Fibroblast of lung (primary cell): Measurements from ENCODE around the gene NPSR1. TPM values are rescaled to one million over a fixed set of nuclear protein-coding genes. Genes with fewer than 3 reads are reported as not detected.
A peak's percentile ranks its signal among the peaks of the same experiment; 100 is the strongest.

Experiments used
- DNase-seq, 2 donors: peaks; one replicate each; pipeline versions ENCODE4 v3.0.0 to v3.0.0-alpha.2; 2010; ENCODE audit warnings: low read depth in 2 of 2
- H2AFZ ChIP-seq: 2 replicates; pipeline ENCODE4 v1.5.1; 2012; ENCODE audit warnings: low read length, control low read depth, inconsistent platforms
- H3K27ac ChIP-seq: 2 replicates; pipeline ENCODE4 v1.5.1; 2011; ENCODE audit warnings: low read length, control low read depth; ENCODE audit not compliant: insufficient read depth
- H3K27me3 ChIP-seq: 2 replicates; pipeline ENCODE4 v1.5.1; 2011; ENCODE audit warnings: mild to moderate bottlenecking, low read length; ENCODE audit not compliant: control insufficient read depth, insufficient read depth
- H3K36me3 ChIP-seq: 2 replicates; pipeline ENCODE4 v1.5.1; 2011; ENCODE audit warnings: low read length; ENCODE audit not compliant: control insufficient read depth, insufficient read depth
- H3K4me1 ChIP-seq: 2 replicates; pipeline ENCODE4 v1.5.1; 2011; ENCODE audit warnings: low read length; ENCODE audit not compliant: control insufficient read depth, insufficient read depth; ENCODE audit errors: extremely low read depth
- H3K4me2 ChIP-seq: 2 replicates; pipeline ENCODE4 v1.5.1; 2011; ENCODE audit warnings: low read length, control low read depth; ENCODE audit not compliant: insufficient read depth; ENCODE audit errors: extremely low read depth
- H3K4me3 ChIP-seq, 4 experiments: fragments of 200-600 bp in 1 of 4; sonication (generic) in 1 of 4; replicated peaks in 1 of 4; 2 replicates each; pipeline ENCODE4 v1.5.1; 2011 to 2016; ENCODE audit warnings: low read length in 4 of 4, low read depth in 3 of 4, mild to moderate bottlenecking in 3 of 4, control low read depth in 2 of 4, inconsistent platforms in 1 of 4, mixed read lengths in 1 of 4; ENCODE audit not compliant: insufficient read depth in 1 of 4; ENCODE audit errors: control extremely low read depth in 1 of 4
- H3K79me2 ChIP-seq: 2 replicates; pipeline ENCODE4 v1.5.1; 2012; ENCODE audit warnings: mild to moderate bottlenecking, low read length, inconsistent platforms; ENCODE audit not compliant: control insufficient read depth, insufficient read depth
- H3K9ac ChIP-seq: 2 replicates; pipeline ENCODE4 v1.5.1; 2011; ENCODE audit warnings: mild to moderate bottlenecking, low read length, control low read depth; ENCODE audit not compliant: insufficient read depth
- H3K9me3 ChIP-seq: 2 replicates; pipeline ENCODE4 v1.5.1; 2012; ENCODE audit warnings: low read depth, low read length; ENCODE audit not compliant: control insufficient read depth, insufficient read depth
- H4K20me1 ChIP-seq: 2 replicates; pipeline ENCODE4 v1.5.1; 2011; ENCODE audit warnings: low read length; ENCODE audit not compliant: control insufficient read depth, insufficient read depth; ENCODE audit errors: extremely low read depth
- EZH2 ChIP-seq: IDR thresholded peaks from 2 replicates; pipeline ENCODE4 v1.5.1; 2012; ENCODE audit warnings: low read length, control low read depth, mild to moderate bottlenecking; ENCODE audit errors: missing control alignments
- polyA plus RNA-seq, 2 donors: library from polyadenylated mRNA; depleted of rRNA in 1 of 2; stranded (reverse) in 1 of 2; unstranded in 1 of 2; fragments of >200 nt; gene quantifications; 2 replicates each; pipeline ENCODE4 v1.2.1, GENCODE V29; 2011 to 2012; ENCODE audit warnings: missing spikeins in 1 of 2
- total RNA-seq: library from RNA; depleted of rRNA; stranded (reverse); fragments of >200 nt; gene quantifications from 2 replicates; pipeline ENCODE4 v1.2.1, GENCODE V29; 2014
- TF ChIP-seq, protein P1 (sequence below), 2 donors: IDR thresholded peaks in 1 of 2; conservative IDR thresholded peaks in 1 of 2; 1 replicate in 1 of 2; 2 replicates in 1 of 2; pipeline ENCODE4 v1.5.1; 2011 to 2012; ENCODE audit warnings: low read length in 2 of 2, control low read depth in 1 of 2, inconsistent platforms in 1 of 2, low read depth in 1 of 2, mild to moderate bottlenecking in 1 of 2

Gene NPSR1
- total and polyA plus RNA-seq, 2 donors (not counting 1 experiment from before 2014, with no cell fraction given): not detected

DNA sequence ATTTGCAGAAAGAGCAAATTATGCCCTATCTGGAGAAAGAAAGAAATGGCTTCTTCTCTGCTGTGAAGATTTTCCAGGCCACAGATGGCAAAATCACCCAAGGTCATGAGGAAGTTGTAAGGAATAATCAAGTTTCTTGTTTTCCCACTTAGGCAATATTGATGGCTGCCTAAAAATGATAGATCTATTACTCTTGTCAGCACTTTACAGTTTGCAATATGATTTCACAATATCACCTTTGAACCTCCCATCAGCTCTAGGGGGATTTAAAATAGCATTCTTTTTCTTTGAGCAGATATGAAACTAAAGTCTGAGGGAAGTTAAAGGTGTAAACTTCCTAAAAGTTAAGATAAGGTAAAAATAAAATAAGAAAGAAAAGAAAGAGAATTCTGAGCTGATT, 6.7 kb downstream of the NPSR1 start:
- no peaks in the 10 kb centered on the region for H3K9me3 ChIP-seq
- H3K9ac ChIP-seq: no peak overlapping the region
- no peak overlapping the region for H3K4me3 ChIP-seq
- H3K4me1 ChIP-seq: no peaks in the 10 kb centered on the region
- H3K4me2 ChIP-seq: no peak overlapping the region
- H4K20me1 ChIP-seq: no peaks in the 10 kb centered on the region
- TF ChIP-seq, protein P1, sequence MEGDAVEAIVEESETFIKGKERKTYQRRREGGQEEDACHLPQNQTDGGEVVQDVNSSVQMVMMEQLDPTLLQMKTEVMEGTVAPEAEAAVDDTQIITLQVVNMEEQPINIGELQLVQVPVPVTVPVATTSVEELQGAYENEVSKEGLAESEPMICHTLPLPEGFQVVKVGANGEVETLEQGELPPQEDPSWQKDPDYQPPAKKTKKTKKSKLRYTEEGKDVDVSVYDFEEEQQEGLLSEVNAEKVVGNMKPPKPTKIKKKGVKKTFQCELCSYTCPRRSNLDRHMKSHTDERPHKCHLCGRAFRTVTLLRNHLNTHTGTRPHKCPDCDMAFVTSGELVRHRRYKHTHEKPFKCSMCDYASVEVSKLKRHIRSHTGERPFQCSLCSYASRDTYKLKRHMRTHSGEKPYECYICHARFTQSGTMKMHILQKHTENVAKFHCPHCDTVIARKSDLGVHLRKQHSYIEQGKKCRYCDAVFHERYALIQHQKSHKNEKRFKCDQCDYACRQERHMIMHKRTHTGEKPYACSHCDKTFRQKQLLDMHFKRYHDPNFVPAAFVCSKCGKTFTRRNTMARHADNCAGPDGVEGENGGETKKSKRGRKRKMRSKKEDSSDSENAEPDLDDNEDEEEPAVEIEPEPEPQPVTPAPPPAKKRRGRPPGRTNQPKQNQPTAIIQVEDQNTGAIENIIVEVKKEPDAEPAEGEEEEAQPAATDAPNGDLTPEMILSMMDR (conservative IDR thresholded peaks at IDR 0.05 in 1 of 2, IDR thresholded peaks at IDR 0.05 in 1 of 2; ENCODE audit: low read depth in 1 of 2, low read length in 2 of 2): no peak
- TF ChIP-seq EZH2: no peak
- no peaks in the 10 kb centered on the region for H3K36me3 ChIP-seq
- H2AFZ ChIP-seq: no peak overlapping the region
- no peak overlapping the region for H3K27ac ChIP-seq
- H3K27me3 ChIP-seq: no peaks in the 10 kb centered on the region
- DNase-seq: no peak
- H3K79me2 ChIP-seq: no peaks in the 10 kb centered on the region

DNA sequence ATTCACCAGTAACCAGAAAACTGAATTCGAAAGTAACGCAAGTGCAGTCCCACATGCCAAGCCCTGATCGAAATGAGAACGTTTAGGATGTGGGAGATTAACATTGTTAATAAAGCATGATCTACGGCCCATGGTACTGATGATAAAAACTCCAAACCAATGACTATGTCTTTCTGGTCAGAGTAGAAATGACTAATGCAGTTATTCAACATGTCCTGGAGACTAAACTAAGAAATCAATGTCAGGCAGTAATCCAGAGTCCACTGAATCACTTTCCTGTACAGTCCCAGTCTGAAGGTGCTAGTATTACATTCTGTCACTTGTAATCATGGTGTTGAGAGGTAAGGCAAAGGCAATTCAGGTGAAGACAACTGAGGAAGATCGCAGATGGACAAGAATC, 14.4 kb downstream of the NPSR1 start:
- no peaks in the 10 kb centered on the region for H3K27me3 ChIP-seq
- TF ChIP-seq, protein P1 (conservative IDR thresholded peaks at IDR 0.05 in 1 of 2, IDR thresholded peaks at IDR 0.05 in 1 of 2; ENCODE audit: low read depth in 1 of 2, low read length in 2 of 2): no peak
- no peak for TF ChIP-seq EZH2
- H3K4me3 ChIP-seq: no peak overlapping the region
- no peak overlapping the region for H2AFZ ChIP-seq
- H3K9ac ChIP-seq: no peak overlapping the region
- no peak overlapping the region for H3K27ac ChIP-seq
- DNase-seq: peak in 1 of 2 donors; percentile 74
- H4K20me1 ChIP-seq: no peaks in the 10 kb centered on the region
- no peaks in the 10 kb centered on the region for H3K36me3 ChIP-seq
- H3K9me3 ChIP-seq: no peaks in the 10 kb centered on the region
- no peak overlapping the region for H3K4me2 ChIP-seq
- no peaks in the 10 kb centered on the region for H3K4me1 ChIP-seq
- H3K79me2 ChIP-seq: no peaks in the 10 kb centered on the region

DNA sequence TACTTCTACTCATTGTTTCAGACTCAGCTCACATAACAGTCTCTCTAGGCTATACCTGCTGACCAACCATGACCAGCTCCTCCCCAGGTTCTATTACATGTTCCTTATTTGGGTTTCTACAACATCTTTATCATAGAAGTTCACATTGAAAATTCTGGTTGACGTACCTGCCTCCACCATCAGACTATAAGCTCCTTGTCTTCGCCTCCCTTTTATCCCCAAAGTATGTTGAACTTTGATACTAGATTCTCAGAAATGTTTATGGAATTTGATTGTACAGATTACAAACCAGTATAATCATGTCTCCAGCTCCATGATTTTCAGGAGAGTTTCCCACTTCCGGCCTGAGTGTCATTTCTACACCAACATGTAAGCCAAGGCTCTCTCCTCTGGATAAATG, 15.0 kb downstream of the NPSR1 start:
- TF ChIP-seq, protein P1 (conservative IDR thresholded peaks at IDR 0.05 in 1 of 2, IDR thresholded peaks at IDR 0.05 in 1 of 2; ENCODE audit: low read depth in 1 of 2, low read length in 2 of 2): no peak
- TF ChIP-seq EZH2: no peak
- Histone ChIP-seq H3K9ac (no peak overlapping the region), H2AFZ (no peak overlapping the region), H3K79me2 (no peaks in the 10 kb centered on the region), H3K36me3 (no peaks in the 10 kb centered on the region), H3K9me3 (no peaks in the 10 kb centered on the region), H3K4me1 (no peaks in the 10 kb centered on the region), H3K4me3 (no peak overlapping the region), H4K20me1 (no peaks in the 10 kb centered on the region), H3K4me2 (no peak overlapping the region), H3K27ac (no peak overlapping the region), H3K27me3 (no peaks in the 10 kb centered on the region)
- DNase-seq: no peak
